Stomach (tissue), 9 donors: ENCODE data around the gene ANKFN1. TPM values are rescaled to one million over a fixed set of nuclear protein-coding genes. Genes with fewer than 3 reads are reported as not detected.

Experiments
- DNase-seq, 2 donors: peaks; one replicate each; pipeline versions ENCODE4 v3.0.0 to v3.0.0-alpha.2; 2013 to 2019
- H3K27ac ChIP-seq, 5 donors: fragments of 200-600 bp in 4 of 5; sonication (generic) in 4 of 5; one replicate each; pipeline ENCODE4 v1.5.1; 2013 to 2019; ENCODE audit warnings: mild to moderate bottlenecking in 1 of 5, moderate library complexity in 1 of 5
- H3K27me3 ChIP-seq, 3 donors: fragments of 200-600 bp; sonication (generic); one replicate each; pipeline ENCODE4 v1.5.1; 2017 to 2019; ENCODE audit warnings: mixed run types in 1 of 3
- H3K36me3 ChIP-seq, 4 donors: fragments of 200-600 bp; sonication (generic); 1 replicate in 3 of 4; 2 replicates in 1 of 4; pipeline ENCODE4 v1.5.1; 2016 to 2019
- H3K4me1 ChIP-seq, 4 donors: fragments of 200-600 bp; sonication (generic); one replicate each; pipeline ENCODE4 v1.5.1; 2016 to 2019
- H3K4me3 ChIP-seq, 4 donors: fragments of 200-600 bp; sonication (generic) in 3 of 4; one replicate each; pipeline ENCODE4 v1.5.1; 2016 to 2019; ENCODE audit warnings: mild to moderate bottlenecking in 1 of 4
- H3K9me3 ChIP-seq, 4 donors: fragments of 200-600 bp; sonication (generic); one replicate each; pipeline ENCODE4 v1.5.1; 2016 to 2019
- CTCF ChIP-seq, 7 experiments: fragments of 450-650 bp in 4 of 7; fragments of 200-600 bp in 3 of 7; sonication (generic) in 3 of 7; IDR thresholded peaks; one replicate each; pipeline ENCODE4 v1.5.1; 2016 to 2019; ENCODE audit warnings: antibody characterized with exemption in 7 of 7, control low read depth in 2 of 7, mild to moderate bottlenecking in 1 of 7
- EP300 ChIP-seq: sonication (generic); formaldehyde crosslinking; IDR thresholded peaks from one replicate; pipeline ENCODE4 v1.6.1; 2017; ENCODE audit warnings: antibody characterized with exemption
- POLR2A ChIP-seq, 4 donors: fragments of 450-650 bp; IDR thresholded peaks; one replicate each; pipeline ENCODE4 v1.6.1; 2016; ENCODE audit warnings: antibody characterized with exemption in 4 of 4, control low read depth in 2 of 4, mild to moderate bottlenecking in 1 of 4, moderate library complexity in 1 of 4
- POLR2AphosphoS5 ChIP-seq, 3 donors: sonication (generic); formaldehyde crosslinking; IDR thresholded peaks; one replicate each; pipeline ENCODE4 v1.6.1; 2016; ENCODE audit warnings: antibody characterized with exemption in 3 of 3
- WGBS, 5 donors: extraction: QIAGEN DNeasy Blood & Tissue Kit in 3 of 5; methylation state at CpG; one replicate each; pipeline versions ENCODE4 v1.1.5 to v1.1.7; 2013 to 2018; 5-methylcytosine and 5-hydroxymethylcytosine counted together
- intact Hi-C: fragments of 100-400 bp; cut with DNase I; formaldehyde crosslinking; loops from one replicate; pipeline ENCODE4 v1.15.1; 2023; ENCODE audit warnings: low total_unique reads
- polyA plus RNA-seq, 3 donors: library from polyadenylated mRNA; stranded (reverse); fragments of 200-250 nt; gene quantifications; one replicate each; pipeline ENCODE4 v1.2.3, GENCODE V29; 2013
- total RNA-seq, 5 donors: library from RNA; depleted of rRNA; stranded (reverse); fragments of >200 nt; gene quantifications; one replicate each; pipeline versions ENCODE4 v1.1.0 to v1.2.3, GENCODE V29; 2014 to 2016
- donor health status: healthy with polysubstance abuse.
- donor health status: Bipolar disorder and iron deficiency.
- donor health status: healthy.

Gene ANKFN1
- total and polyA plus RNA-seq, 8 donors = 0.10 to 2.9 (median 1.3) TPM; not detected in 4

GRCh38 chr17:56536766-56537165, 383.5 kb downstream of the ANKFN1 start:
- H3K4me3 ChIP-seq = no peak overlapping the region
- no peak for DNase-seq
- 62 to 81% (median 64%) methylated on average over 1 of the region's 1 CpG for WGBS, 5 donors
- intact Hi-C loops = no loop called here
- H3K36me3 ChIP-seq = no peaks in the 10 kb centered on the region
- H3K9me3 ChIP-seq = no peaks in the 10 kb centered on the region
- H3K27me3 ChIP-seq = peaks cover 0 to 24% (median 0%) of the 10 kb centered on the region in 3 donors
- no peaks in the 10 kb centered on the region for H3K4me1 ChIP-seq
- TF ChIP-seq EP300 (no peak), CTCF (IDR thresholded peaks at IDR 0.05) (no peak), POLR2A (IDR thresholded peaks at IDR 0.05) (no peak), POLR2AphosphoS5 (IDR thresholded peaks at IDR 0.05) (no peak)
- no peak overlapping the region for H3K27ac ChIP-seq

- H3K9me3 ChIP-seq = no peaks in the 10 kb centered on the region
- H3K36me3 ChIP-seq = no peaks in the 10 kb centered on the region
- H3K27me3 ChIP-seq = peaks cover 0 to 20% (median 0%) of the 10 kb centered on the region in 3 donors
- 34 to 55% (median 45%) methylated on average over 5 of the region's 5 CpGs for WGBS, 5 donors
- H3K27ac ChIP-seq = no peak overlapping the region
- TF ChIP-seq CTCF (IDR thresholded peaks at IDR 0.05) (no peak), POLR2AphosphoS5 (IDR thresholded peaks at IDR 0.05) (no peak), EP300 (no peak), POLR2A (IDR thresholded peaks at IDR 0.05) (no peak)
- no peaks in the 10 kb centered on the region for H3K4me1 ChIP-seq
- no peak overlapping the region for H3K4me3 ChIP-seq
- intact Hi-C loops = no loop called here
- no peak for DNase-seq
These were observed 387.6 kb downstream of the ANKFN1 start for GRCh38 chr17:56540836-56541235.

GRCh38 chr17:56543280-56543679, 390.0 kb downstream of the ANKFN1 start:
- H3K27ac ChIP-seq = no peak overlapping the region
- H3K4me1 ChIP-seq = no peaks in the 10 kb centered on the region
- TF ChIP-seq CTCF (IDR thresholded peaks at IDR 0.05) (no peak), POLR2AphosphoS5 (IDR thresholded peaks at IDR 0.05) (no peak), POLR2A (IDR thresholded peaks at IDR 0.05) (no peak), EP300 (no peak)
- no peak overlapping the region for H3K4me3 ChIP-seq
- H3K36me3 ChIP-seq = no peaks in the 10 kb centered on the region
- intact Hi-C loops = no loop called here
- H3K27me3 ChIP-seq = peaks cover 0 to 14% (median 0%) of the 10 kb centered on the region in 3 donors
- WGBS, 5 donors = 27 to 38% (median 29%) methylated on average over 3 of the region's 3 CpGs
- no peak for DNase-seq
- no peaks in the 10 kb centered on the region for H3K9me3 ChIP-seq

GRCh38 chr17:56545106-56545505, 391.8 kb downstream of the ANKFN1 start:
- H3K27me3 ChIP-seq = peaks cover 0 to 7% (median 0%) of the 10 kb centered on the region in 3 donors
- no peak overlapping the region for H3K27ac ChIP-seq
- intact Hi-C loops = no loop called here
- 42 to 61% (median 49%) methylated on average over 2 of the region's 2 CpGs for WGBS, 5 donors
- no peak for DNase-seq
- H3K4me1 ChIP-seq = no peaks in the 10 kb centered on the region
- H3K36me3 ChIP-seq = no peaks in the 10 kb centered on the region
- no peak overlapping the region for H3K4me3 ChIP-seq
- peaks cover 0 to 7% (median 0%) of the 10 kb centered on the region in 4 donors for H3K9me3 ChIP-seq
- TF ChIP-seq POLR2AphosphoS5 (IDR thresholded peaks at IDR 0.05) = no peak
- TF ChIP-seq CTCF (IDR thresholded peaks at IDR 0.05) = no peak
- no peak for TF ChIP-seq EP300
- no peak for TF ChIP-seq POLR2A (IDR thresholded peaks at IDR 0.05)
